Astrocyte of the spinal cord (primary cell): ENCODE results near the gene CACNA1E.
"Not testable (repeated sequence)": the region's sequence is repeated elsewhere in the genome, so short reads cannot be mapped to it uniquely, and the experiment has no call there.

Experiments
- DNase-seq: peaks from one replicate; pipeline ENCODE4 v3.0.0; 2011; ENCODE audit warnings: low read depth, low spot score
- H3K4me3 ChIP-seq: 2 replicates; pipeline ENCODE4 v1.5.1; 2011; ENCODE audit warnings: low read depth, mild to moderate bottlenecking, low read length, moderate library complexity
- CTCF ChIP-seq: IDR thresholded peaks from 2 replicates; pipeline ENCODE4 v1.5.1; 2012; ENCODE audit warnings: low read depth, mild to moderate bottlenecking, low read length, inconsistent platforms
- in situ Hi-C: cut with HindIII; loops from 2 replicates; pipeline ENCODE4 v1.10.0; 2017; ENCODE audit warnings: low sequenced_read_pairs

The CACNA1E gene

GRCh38 chr1:181517181-181517875 is 34.0 kb downstream of the CACNA1E start:
- no peak overlapping the region for H3K4me3 ChIP-seq
- TF ChIP-seq CTCF, result no peak
- DNase-seq, result no peak
- in situ Hi-C loops, result no loop called here

- no peak for TF ChIP-seq CTCF
- DNase-seq, result no peak
- no peak overlapping the region for H3K4me3 ChIP-seq
- in situ Hi-C loops, result no loop called here
Observed at GRCh38 chr1:181518152-181518551, 34.8 kb downstream of the CACNA1E start.

GRCh38 chr1:181522864-181523263 is 39.5 kb downstream of the CACNA1E start:
- in situ Hi-C loops, result no loop called here

GRCh38 chr1:181525104-181525721 is 41.9 kb downstream of the CACNA1E start:
- no peak for TF ChIP-seq CTCF
- no peak overlapping the region for H3K4me3 ChIP-seq
- in situ Hi-C loops, result no loop called here
- no peak for DNase-seq

More at GRCh38 chr1:181522864-181523263, 39.5 kb downstream of the CACNA1E start:
- no peak overlapping the region for H3K4me3 ChIP-seq
- TF ChIP-seq CTCF, result no peak
- DNase-seq, result no peak

- DNase-seq, in situ Hi-C loops, H3K4me3 ChIP-seq: not testable (repeated sequence)
Observed at GRCh38 chr1:181528241-181528640, 44.9 kb downstream of the CACNA1E start.

- in situ Hi-C loops, result no loop called here
- no peak for DNase-seq
- no peak overlapping the region for H3K4me3 ChIP-seq
- no peak for TF ChIP-seq CTCF
Observed at GRCh38 chr1:181531441-181531840, 48.1 kb downstream of the CACNA1E start.

- no peak overlapping the region for H3K4me3 ChIP-seq
- TF ChIP-seq CTCF, result no peak
- in situ Hi-C loops, result no loop called here
- DNase-seq, result no peak
Observed at GRCh38 chr1:181531951-181532600, 48.8 kb downstream of the CACNA1E start.
